ENCODE measurements around the gene CNGB1. TPM values are rescaled to one million over a fixed set of nuclear protein-coding genes. Genes with fewer than 3 reads are reported as not detected.

CNGB1 gene
- total RNA-seq, 1 experiment from 2014 or later: not detected

GRCh38 chr16:57956924-57957672 is 13.8 kb downstream of the CNGB1 start:
- Mint-ChIP-seq H3K27me3 (ENCODE audit: low read depth) (no peaks in the 10 kb centered on the region), H3K27ac (no peak overlapping the region)
- POLR2A ChIA-PET: no interaction called here

GRCh38 chr16:57956270-57956808 is 14.6 kb downstream of the CNGB1 start:
- Mint-ChIP-seq H3K4me1 (peaks cover 19% of the 10 kb centered on the region), H3K36me3 (no peaks in the 10 kb centered on the region), H3K27ac (no peak overlapping the region), H3K27me3 (ENCODE audit: low read depth) (no peaks in the 10 kb centered on the region), H3K9me3 (no peaks in the 10 kb centered on the region), H3K4me3 (no peak overlapping the region)
- TF ChIP-seq ZNF317 (CRISPR knock-in tag; IDR thresholded peaks at IDR 0.05; ENCODE audit: borderline replicate concordance, low read depth): no peak
- TF ChIP-seq ZNF263 (CRISPR knock-in tag; IDR thresholded peaks at IDR 0.05; ENCODE audit: low read depth): no peak
- TF ChIP-seq NFE2L1 (CRISPR knock-in tag; IDR thresholded peaks at IDR 0.05): no peak
- no peak for TF ChIP-seq MLX (CRISPR knock-in tag; IDR thresholded peaks at IDR 0.05)
- no peak for TF ChIP-seq NFYB (CRISPR knock-in tag; conservative IDR thresholded peaks at IDR 0.05; ENCODE audit: low read depth)
- TF ChIP-seq CBFB (CRISPR knock-in tag; IDR thresholded peaks at IDR 0.05; ENCODE audit: low read depth): no peak
- DNase-seq (ENCODE audit: low spot score): no peak
- ATAC-seq: no peak
- ChIA-PET POLR2A (no interaction called here), CTCF (interaction anchor here (0.9 to 3.2 kb wide), 5 partner anchors 10 to 55 kb away, joined by 3 to 14 read pairs (median 6); partner anchors contain the start of gene ZNF319)

More at GRCh38 chr16:57956924-57957672, 13.8 kb downstream of the CNGB1 start:
- ATAC-seq (no peak), DNase-seq (ENCODE audit: low spot score) (no peak)
- no peaks in the 10 kb centered on the region for H3K36me3 Mint-ChIP-seq
- CTCF ChIA-PET: interaction anchor here (0.8 to 3.2 kb wide), 16 partner anchors 8 to 181 kb away, joined by 3 to 14 read pairs (median 4); partner anchors contain the start of genes CFAP20 and ZNF319
- H3K9me3 Mint-ChIP-seq: no peaks in the 10 kb centered on the region
- peaks cover 19% of the 10 kb centered on the region for H3K4me1 Mint-ChIP-seq
- no peak overlapping the region for H3K4me3 Mint-ChIP-seq
- TF ChIP-seq ZNF138 (CRISPR knock-in tag; conservative IDR thresholded peaks at IDR 0.05): no peak
- TF ChIP-seq CTCF (IDR thresholded peaks at IDR 0.05): no peak
- no peak for TF ChIP-seq ZNF671 (CRISPR knock-in tag; IDR thresholded peaks at IDR 0.05)

- ChIA-PET POLR2A (no interaction called here), CTCF (interaction anchor here (0.6 to 3.2 kb wide), 4 partner anchors 10 to 54 kb away, joined by 3 to 14 read pairs (median 6); partner anchors contain the start of gene ZNF319)
- no peak for ATAC-seq
- H3K4me3 Mint-ChIP-seq: no peak overlapping the region
- H3K27me3 Mint-ChIP-seq (ENCODE audit: low read depth): no peaks in the 10 kb centered on the region
- peaks cover 19% of the 10 kb centered on the region for H3K4me1 Mint-ChIP-seq
- no peaks in the 10 kb centered on the region for H3K9me3 Mint-ChIP-seq
- no peaks in the 10 kb centered on the region for H3K36me3 Mint-ChIP-seq
- no peak overlapping the region; the same call in 1 of the 2 replicates for H3K27ac Mint-ChIP-seq
- DNase-seq (ENCODE audit: low spot score): no peak
- no peak for TF ChIP-seq CDX4 (CRISPR knock-in tag; IDR thresholded peaks at IDR 0.05; ENCODE audit: borderline replicate concordance)
- no peak for TF ChIP-seq JAZF1 (CRISPR knock-in tag; IDR thresholded peaks at IDR 0.05)
- no peak for TF ChIP-seq FOXP4 (CRISPR knock-in tag; IDR thresholded peaks at IDR 0.05)
- no peak for TF ChIP-seq ZNF671 (CRISPR knock-in tag; IDR thresholded peaks at IDR 0.05)
- no peak for TF ChIP-seq KAT7 (CRISPR knock-in tag; IDR thresholded peaks at IDR 0.05; ENCODE audit: borderline replicate concordance)
- TF ChIP-seq AFF4 (CRISPR knock-in tag; IDR thresholded peaks at IDR 0.05; ENCODE audit: borderline replicate concordance): no peak
- no peak for TF ChIP-seq ZNF232 (CRISPR knock-in tag; IDR thresholded peaks at IDR 0.05)
- TF ChIP-seq PRDM15 (CRISPR knock-in tag; IDR thresholded peaks at IDR 0.05): no peak
Observed at GRCh38 chr16:57955572-57956188, 15.2 kb downstream of the CNGB1 start.

Measured in WTC11 (cell line).